BE2C (cell line): Measurements from ENCODE around the gene FBXO4.

ENCODE experiments used
- DNase-seq: peaks from one replicate; pipeline ENCODE4 v3.0.0-alpha.2; 2020
- H3K27me3 ChIP-seq: fragments of 250-450 bp; sonication (Bioruptor Pico); 2 replicates; pipeline ENCODE4 v1.5.1; 2020; ENCODE audit warnings: mild to moderate bottlenecking
- H3K36me3 ChIP-seq: fragments of 250-450 bp; sonication (Bioruptor Pico); 2 replicates; pipeline ENCODE4 v1.5.1; 2020; ENCODE audit warnings: mild to moderate bottlenecking
- H3K4me1 ChIP-seq: fragments of 250-450 bp; sonication (Bioruptor Pico); 2 replicates; pipeline ENCODE4 v1.5.1; 2020
- H3K4me3 ChIP-seq: 2 replicates; pipeline ENCODE4 v1.5.1; 2011; ENCODE audit warnings: low read depth, low read length
- H3K9me3 ChIP-seq: fragments of 250-450 bp; sonication (Bioruptor Pico); 2 replicates; pipeline ENCODE4 v1.5.1; 2020
- TF ChIP-seq, protein P1 (sequence below): IDR thresholded peaks from 2 replicates; pipeline ENCODE4 v1.5.1; 2012; ENCODE audit warnings: mild to moderate bottlenecking, low read depth, low read length

Gene FBXO4

DNA sequence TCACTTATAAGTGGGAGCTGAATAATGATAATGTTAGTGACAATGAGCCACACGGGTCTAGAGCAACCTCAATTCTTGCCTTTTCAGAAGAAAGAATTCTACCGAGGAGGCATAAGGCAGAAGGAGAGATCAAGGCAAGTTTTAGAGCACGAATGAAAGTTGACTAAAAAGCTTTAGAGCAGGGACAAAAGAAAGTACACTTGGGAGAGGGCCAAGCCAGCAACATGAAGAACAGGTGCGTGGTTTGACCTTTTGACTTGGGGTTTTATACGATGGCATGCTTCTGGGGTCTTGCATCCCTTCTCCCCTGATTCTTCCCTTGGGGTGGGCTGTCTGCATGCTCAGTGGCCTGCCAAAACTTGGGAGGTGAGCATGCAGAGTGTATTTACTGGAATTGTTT, 42.3 kb upstream of the FBXO4 start:
- no peak for DNase-seq
- TF ChIP-seq, protein P1, sequence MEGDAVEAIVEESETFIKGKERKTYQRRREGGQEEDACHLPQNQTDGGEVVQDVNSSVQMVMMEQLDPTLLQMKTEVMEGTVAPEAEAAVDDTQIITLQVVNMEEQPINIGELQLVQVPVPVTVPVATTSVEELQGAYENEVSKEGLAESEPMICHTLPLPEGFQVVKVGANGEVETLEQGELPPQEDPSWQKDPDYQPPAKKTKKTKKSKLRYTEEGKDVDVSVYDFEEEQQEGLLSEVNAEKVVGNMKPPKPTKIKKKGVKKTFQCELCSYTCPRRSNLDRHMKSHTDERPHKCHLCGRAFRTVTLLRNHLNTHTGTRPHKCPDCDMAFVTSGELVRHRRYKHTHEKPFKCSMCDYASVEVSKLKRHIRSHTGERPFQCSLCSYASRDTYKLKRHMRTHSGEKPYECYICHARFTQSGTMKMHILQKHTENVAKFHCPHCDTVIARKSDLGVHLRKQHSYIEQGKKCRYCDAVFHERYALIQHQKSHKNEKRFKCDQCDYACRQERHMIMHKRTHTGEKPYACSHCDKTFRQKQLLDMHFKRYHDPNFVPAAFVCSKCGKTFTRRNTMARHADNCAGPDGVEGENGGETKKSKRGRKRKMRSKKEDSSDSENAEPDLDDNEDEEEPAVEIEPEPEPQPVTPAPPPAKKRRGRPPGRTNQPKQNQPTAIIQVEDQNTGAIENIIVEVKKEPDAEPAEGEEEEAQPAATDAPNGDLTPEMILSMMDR = no peak
- Histone ChIP-seq H3K4me3 (no peak overlapping the region), H3K36me3 (no peaks in the 10 kb centered on the region), H3K9me3 (no peaks in the 10 kb centered on the region), H3K4me1 (no peaks in the 10 kb centered on the region), H3K27me3 (no peaks in the 10 kb centered on the region; the same call in none of the 2 replicates)

DNA sequence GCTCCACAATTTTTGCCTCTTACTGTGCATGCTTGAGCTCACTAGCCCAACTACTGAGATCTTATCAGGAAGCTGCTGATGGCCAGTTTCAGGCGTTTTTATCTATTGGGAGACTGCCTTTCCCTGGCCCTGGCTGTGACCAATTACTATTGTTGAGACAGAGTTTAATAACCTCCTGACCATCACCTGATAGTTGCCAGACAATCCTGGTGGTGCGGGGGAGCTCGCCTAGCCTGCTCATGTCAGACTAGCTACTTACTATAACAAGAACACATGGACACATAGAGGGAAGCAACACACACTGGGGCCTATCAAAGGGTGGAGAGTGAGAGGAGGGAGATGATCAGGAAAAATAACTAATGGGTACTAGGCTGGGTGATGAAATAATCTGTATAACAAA, 41.8 kb upstream of the FBXO4 start:
- TF ChIP-seq, protein P1 = no peak
- Histone ChIP-seq H3K9me3 (no peaks in the 10 kb centered on the region), H3K4me3 (no peak overlapping the region), H3K27me3 (no peaks in the 10 kb centered on the region; the same call in 1 of the 2 replicates), H3K36me3 (no peaks in the 10 kb centered on the region), H3K4me1 (no peaks in the 10 kb centered on the region)
- no peak for DNase-seq

DNA sequence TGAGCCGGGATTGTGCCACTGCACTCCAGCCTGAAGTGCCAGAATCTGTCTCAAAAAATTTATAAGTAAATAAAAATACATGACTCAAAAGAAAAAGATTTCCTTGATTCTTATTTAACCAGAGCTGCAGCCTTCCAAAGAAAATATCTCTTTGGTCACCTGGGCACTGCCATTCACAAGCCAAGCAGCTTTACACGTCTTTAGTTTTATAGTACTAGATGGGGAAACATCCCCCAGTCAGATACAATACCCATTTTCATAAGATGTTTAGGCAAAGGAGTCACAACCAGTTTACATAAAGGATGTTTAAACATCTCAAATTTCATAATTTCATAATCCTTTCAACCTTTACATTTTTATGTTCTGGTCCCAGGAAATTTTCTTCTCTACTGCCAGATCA, 41.1 kb upstream of the FBXO4 start:
- Histone ChIP-seq H3K36me3 (no peaks in the 10 kb centered on the region), H3K4me1 (no peaks in the 10 kb centered on the region), H3K4me3 (no peak overlapping the region), H3K27me3 (no peaks in the 10 kb centered on the region; the same call in 1 of the 2 replicates), H3K9me3 (no peaks in the 10 kb centered on the region)
- no peak for DNase-seq
- TF ChIP-seq, protein P1 = no peak

DNA sequence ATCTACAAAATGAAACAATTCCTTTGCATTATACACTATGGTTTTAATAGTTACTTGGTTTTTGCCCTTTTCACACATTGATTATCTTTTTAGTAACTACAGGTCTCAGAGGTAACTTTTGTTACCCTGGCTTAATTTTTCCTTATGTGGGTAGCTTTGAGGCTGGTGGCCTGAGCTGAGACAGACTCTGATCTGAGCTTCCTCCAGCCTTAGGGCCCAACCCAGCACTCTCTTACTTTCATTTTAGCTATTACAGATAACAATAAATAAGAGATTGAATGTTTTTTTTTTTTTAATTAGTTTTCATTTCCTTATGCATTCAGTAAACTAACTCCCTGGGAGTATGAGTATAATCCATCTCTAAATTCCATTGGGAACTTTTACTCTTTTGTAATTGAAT, 39.8 kb upstream of the FBXO4 start:
- Histone ChIP-seq H3K36me3 (no peaks in the 10 kb centered on the region), H3K4me1 (no peaks in the 10 kb centered on the region), H3K27me3 (no peaks in the 10 kb centered on the region; the same call in 1 of the 2 replicates), H3K4me3 (no peak overlapping the region), H3K9me3 (no peaks in the 10 kb centered on the region)
- TF ChIP-seq, protein P1 = no peak
- no peak for DNase-seq

DNA sequence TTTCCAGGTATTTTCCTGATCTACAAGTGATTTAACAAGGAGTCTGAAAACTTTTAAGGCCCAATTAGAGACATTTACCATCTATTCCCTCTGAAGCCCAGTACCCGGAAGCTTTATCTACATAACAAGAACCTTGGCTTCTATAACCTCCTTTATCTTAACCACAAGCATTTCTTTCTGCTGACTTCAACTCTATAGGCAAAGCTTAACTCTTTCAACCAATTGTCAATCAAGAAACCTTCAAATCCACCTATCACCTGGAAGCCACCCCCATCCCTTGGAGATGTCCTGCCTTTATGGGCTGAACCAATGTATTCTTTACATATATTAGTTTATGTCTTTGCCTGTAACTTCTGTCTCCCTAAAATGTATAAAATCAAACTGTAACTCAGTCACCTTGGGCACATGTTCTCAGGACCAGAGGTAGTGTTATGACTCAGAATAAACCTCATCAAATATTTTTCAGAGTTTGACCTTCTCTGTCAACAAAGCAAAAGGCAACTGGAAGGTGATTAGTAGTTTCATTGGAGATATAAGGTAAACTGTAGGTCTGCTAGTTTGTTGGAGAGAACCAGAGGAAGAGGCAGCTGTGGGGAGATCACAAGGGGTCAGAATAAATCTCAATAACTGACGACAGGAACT, 33.9 kb upstream of the FBXO4 start:
- no peak for DNase-seq
- Histone ChIP-seq H3K27me3 (peaks cover 3% of the 10 kb centered on the region), H3K4me1 (no peaks in the 10 kb centered on the region), H3K36me3 (no peaks in the 10 kb centered on the region), H3K9me3 (no peaks in the 10 kb centered on the region), H3K4me3 (no peak overlapping the region)
- TF ChIP-seq, protein P1 = no peak

DNA sequence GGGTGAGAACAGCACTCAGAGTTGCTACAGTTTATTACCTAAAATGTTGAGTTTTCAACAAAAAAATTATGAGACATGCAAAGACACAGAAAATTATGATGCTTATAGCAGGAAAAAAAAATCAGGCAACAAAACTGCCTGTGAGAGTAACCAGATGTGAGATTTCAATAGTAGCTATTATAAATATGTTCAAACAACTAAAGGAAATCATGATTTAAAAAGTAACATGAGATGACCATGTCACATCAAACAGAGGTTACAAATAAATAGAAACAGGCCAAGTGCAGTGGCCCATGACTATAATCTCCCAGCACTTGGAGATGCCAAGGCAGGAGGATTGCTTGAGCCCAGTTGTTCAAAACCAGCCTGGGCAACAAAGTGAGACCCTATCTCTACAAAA, 33.0 kb upstream of the FBXO4 start:
- H3K36me3 ChIP-seq = no peaks in the 10 kb centered on the region
- no peaks in the 10 kb centered on the region for H3K9me3 ChIP-seq
- H3K27me3 ChIP-seq = peaks cover 11% of the 10 kb centered on the region
- H3K4me3 ChIP-seq = no peak overlapping the region
- no peak for DNase-seq
- no peaks in the 10 kb centered on the region for H3K4me1 ChIP-seq
- TF ChIP-seq, protein P1 = no peak
